ENCODE measurements around the gene KDM4B.

Gene KDM4B

DNA sequence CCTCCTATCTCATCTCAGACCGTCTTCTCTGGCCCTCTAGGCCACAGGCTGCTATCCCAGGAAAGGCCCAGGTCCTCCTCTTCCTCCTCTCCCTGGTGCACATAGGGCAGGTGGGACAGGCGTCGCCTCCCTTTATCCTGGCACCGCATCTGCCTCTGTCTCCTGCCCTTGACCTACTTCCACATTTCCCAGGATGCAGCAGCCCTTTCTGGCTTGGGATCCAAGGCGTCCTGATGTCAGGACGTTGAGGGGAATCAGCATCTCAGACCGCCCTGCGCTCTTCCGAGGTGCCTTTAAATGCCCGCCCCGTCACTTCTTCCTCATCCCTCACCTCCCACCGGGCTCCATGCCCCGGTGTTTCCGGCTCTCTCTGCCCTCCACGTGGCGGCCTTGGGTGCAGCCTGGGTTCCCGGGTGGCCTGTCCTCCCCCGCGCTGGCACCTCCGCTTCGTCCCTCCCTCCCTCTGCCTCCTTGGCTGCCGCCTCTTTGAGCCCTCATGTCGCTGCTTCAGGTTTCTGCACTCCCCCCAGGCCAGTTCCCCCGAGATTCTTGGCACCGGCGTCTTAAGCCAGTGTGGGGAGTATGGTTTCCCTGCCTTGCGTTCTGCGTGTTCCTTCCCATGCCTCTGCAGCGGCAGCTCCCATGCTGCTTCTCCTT is 66.3 kb downstream of the KDM4B start:
- H3K9me3 ChIP-seq (ENCODE audit: insufficient read depth, low read length, severe bottlenecking), result no peaks in the 10 kb centered on the region
- no peak overlapping the region for H3K27ac ChIP-seq (ENCODE audit: low read length)
- H3K27me3 ChIP-seq (ENCODE audit: insufficient read depth, low read length, poor library complexity), result no peaks in the 10 kb centered on the region
- H3K79me2 ChIP-seq (ENCODE audit: insufficient read depth, low read length), result peaks cover 65% of the 10 kb centered on the region
- H3K4me3 ChIP-seq (ENCODE audit: low read depth in 1 of 2, low read length in 2 of 2), result no peak overlapping the region
- peaks cover 78% of the 10 kb centered on the region for H4K20me1 ChIP-seq (ENCODE audit: insufficient read depth, low read length)
- no peak for ATAC-seq (ENCODE audit: insufficient read depth, low read depth)
- DNase-seq, result no peak
- no peak overlapping the region for H3K9ac ChIP-seq (ENCODE audit: low read depth, low read length)
- H3K4me1 ChIP-seq (ENCODE audit: insufficient read depth, low read length), result peaks cover 5% of the 10 kb centered on the region
- H3K36me3 ChIP-seq (ENCODE audit: insufficient read depth, low read length), result peaks cover 84% of the 10 kb centered on the region
- no peak for TF ChIP-seq EZH2 (IDR thresholded peaks at IDR 0.05; ENCODE audit: borderline replicate concordance, low read depth, low read length, severe bottlenecking)
- H2AFZ ChIP-seq (ENCODE audit: low read depth, low read length), result no peak overlapping the region
- no peak overlapping the region for H3K4me2 ChIP-seq (ENCODE audit: insufficient read depth, low read length)

DNA sequence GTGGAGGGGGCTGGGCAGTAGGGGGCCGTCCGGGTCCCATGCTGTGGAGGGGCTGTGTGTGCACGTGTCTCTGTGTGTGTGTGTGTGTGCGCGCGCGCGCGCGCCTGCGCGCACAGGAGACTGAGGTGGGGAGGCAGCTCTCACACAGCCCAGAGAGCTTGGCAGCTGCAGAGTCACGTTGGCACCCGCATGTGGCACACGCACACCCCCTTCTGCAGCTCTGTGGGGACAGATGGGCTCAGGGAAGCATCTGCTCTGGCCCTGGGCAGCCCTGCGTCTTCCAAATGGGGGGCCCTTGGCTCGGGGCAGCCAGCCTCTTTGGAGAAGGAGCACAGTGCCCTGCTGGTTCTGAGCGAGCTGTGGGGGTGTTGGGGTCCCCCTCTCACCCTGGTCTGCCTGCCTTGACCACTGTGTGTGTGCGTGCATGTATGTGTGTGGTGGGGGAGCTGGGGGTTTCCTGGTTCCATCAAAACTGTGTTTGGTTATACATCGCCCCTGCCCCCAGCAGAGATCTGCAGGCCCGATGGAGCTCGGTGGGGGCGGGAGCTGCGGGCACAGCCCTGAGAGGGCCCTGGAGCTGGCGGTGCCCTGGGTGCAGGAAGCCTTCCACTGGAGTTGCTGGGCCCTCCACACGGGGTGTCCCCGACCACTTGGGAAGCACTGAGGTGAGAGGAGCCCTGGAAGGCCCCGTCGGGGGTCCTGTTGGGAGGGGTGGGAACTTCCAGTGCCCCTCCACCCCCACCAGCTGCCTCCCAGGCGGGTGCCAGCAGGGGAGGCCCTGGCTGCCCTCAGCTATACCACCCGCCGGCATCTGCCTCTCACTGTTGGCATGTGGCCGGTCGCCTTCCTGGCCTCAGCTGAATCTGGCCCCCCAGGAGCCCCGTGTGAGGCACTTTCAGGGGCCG is 67.1 kb downstream of the KDM4B start:
- Histone ChIP-seq H3K4me2 (ENCODE audit: insufficient read depth, low read length) (no peak overlapping the region), H2AFZ (ENCODE audit: low read depth, low read length) (no peak overlapping the region), H3K79me2 (ENCODE audit: insufficient read depth, low read length) (peaks cover 57% of the 10 kb centered on the region), H3K27ac (ENCODE audit: low read length) (no peak overlapping the region), H4K20me1 (ENCODE audit: insufficient read depth, low read length) (peaks cover 76% of the 10 kb centered on the region), H3K36me3 (ENCODE audit: insufficient read depth, low read length) (peaks cover 92% of the 10 kb centered on the region), H3K4me1 (ENCODE audit: insufficient read depth, low read length) (peaks cover 5% of the 10 kb centered on the region), H3K9ac (ENCODE audit: low read depth, low read length) (no peak overlapping the region), H3K4me3 (ENCODE audit: low read depth in 1 of 2, low read length in 2 of 2) (no peak overlapping the region), H3K9me3 (ENCODE audit: insufficient read depth, low read length, severe bottlenecking) (no peaks in the 10 kb centered on the region), H3K27me3 (ENCODE audit: insufficient read depth, low read length, poor library complexity) (no peaks in the 10 kb centered on the region)
- DNase-seq, result no peak
- no peak for TF ChIP-seq EZH2 (IDR thresholded peaks at IDR 0.05; ENCODE audit: borderline replicate concordance, low read depth, low read length, severe bottlenecking)
- TF ChIP-seq, protein P1, sequence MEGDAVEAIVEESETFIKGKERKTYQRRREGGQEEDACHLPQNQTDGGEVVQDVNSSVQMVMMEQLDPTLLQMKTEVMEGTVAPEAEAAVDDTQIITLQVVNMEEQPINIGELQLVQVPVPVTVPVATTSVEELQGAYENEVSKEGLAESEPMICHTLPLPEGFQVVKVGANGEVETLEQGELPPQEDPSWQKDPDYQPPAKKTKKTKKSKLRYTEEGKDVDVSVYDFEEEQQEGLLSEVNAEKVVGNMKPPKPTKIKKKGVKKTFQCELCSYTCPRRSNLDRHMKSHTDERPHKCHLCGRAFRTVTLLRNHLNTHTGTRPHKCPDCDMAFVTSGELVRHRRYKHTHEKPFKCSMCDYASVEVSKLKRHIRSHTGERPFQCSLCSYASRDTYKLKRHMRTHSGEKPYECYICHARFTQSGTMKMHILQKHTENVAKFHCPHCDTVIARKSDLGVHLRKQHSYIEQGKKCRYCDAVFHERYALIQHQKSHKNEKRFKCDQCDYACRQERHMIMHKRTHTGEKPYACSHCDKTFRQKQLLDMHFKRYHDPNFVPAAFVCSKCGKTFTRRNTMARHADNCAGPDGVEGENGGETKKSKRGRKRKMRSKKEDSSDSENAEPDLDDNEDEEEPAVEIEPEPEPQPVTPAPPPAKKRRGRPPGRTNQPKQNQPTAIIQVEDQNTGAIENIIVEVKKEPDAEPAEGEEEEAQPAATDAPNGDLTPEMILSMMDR (IDR thresholded peaks at IDR 0.05; ENCODE audit: borderline replicate concordance, extremely low read depth, low read length, poor library complexity, severe bottlenecking), result no peak
- no peak for ATAC-seq (ENCODE audit: insufficient read depth, low read depth)

DNA sequence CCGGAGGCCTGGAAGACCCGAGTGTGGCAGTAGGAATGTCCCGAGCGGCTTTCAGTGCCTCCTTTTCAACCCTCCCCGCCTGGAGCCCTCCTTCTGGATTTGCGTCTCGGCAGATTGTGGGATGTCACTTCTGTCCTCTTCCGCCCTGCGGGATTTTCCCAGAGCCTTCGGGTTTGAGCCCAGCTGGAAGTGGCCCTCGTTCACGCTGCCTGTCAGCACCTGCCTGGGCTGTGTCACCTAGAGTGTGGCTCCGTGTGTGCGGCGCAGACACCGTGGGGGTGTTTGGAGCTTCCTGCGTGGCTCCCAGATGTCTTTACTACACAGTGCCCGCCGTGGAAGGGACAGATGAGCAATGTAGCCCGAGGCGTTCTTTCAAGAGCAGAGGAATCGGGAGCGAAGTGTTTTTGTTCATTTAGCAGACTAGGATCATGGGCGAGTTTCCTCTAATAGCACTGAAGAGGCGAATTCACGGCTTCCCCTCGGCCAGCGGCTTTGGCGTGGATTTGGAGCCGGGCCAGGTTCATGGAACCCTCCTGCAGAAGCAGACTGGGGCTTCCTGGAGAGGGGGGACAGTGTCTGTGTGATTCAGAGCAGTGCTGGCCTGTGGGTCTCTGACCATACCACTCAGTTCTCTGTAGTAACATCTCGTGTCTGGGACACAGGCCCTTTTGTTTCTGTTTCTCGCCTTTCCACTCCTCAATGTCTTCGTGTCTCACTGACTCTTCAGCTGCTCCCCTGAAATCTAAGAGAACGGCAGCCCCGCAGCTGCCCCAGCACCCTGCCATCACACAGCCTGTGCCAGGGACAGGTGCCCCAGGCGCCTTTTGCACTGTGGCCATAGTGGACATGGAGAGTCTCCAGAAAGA is 68.0 kb downstream of the KDM4B start:
- H3K79me2 ChIP-seq (ENCODE audit: insufficient read depth, low read length), result peaks cover 48% of the 10 kb centered on the region
- no peak for TF ChIP-seq EZH2 (IDR thresholded peaks at IDR 0.05; ENCODE audit: borderline replicate concordance, low read depth, low read length, severe bottlenecking)
- TF ChIP-seq, protein P1 (IDR thresholded peaks at IDR 0.05; ENCODE audit: borderline replicate concordance, extremely low read depth, low read length, poor library complexity, severe bottlenecking), result no peak
- no peak overlapping the region for H3K4me3 ChIP-seq (ENCODE audit: low read depth in 1 of 2, low read length in 2 of 2)

More for the DNA sequence above, 68.0 kb downstream of the KDM4B start:
- Histone ChIP-seq H3K9me3 (ENCODE audit: insufficient read depth, low read length, severe bottlenecking) (no peaks in the 10 kb centered on the region), H2AFZ (ENCODE audit: low read depth, low read length) (no peak overlapping the region), H3K4me2 (ENCODE audit: insufficient read depth, low read length) (no peak overlapping the region), H3K9ac (ENCODE audit: low read depth, low read length) (no peak overlapping the region), H3K27me3 (ENCODE audit: insufficient read depth, low read length, poor library complexity) (no peaks in the 10 kb centered on the region), H3K4me1 (ENCODE audit: insufficient read depth, low read length) (no peaks in the 10 kb centered on the region), H4K20me1 (ENCODE audit: insufficient read depth, low read length) (peaks cover 67% of the 10 kb centered on the region), H3K36me3 (ENCODE audit: insufficient read depth, low read length) (peaks cover 94% of the 10 kb centered on the region), H3K27ac (ENCODE audit: low read length) (no peak overlapping the region)
- no peak for ATAC-seq (ENCODE audit: insufficient read depth, low read depth)
- DNase-seq, result no peak

Measured in DND-41 (cell line).